SW480 (cell line): ENCODE measurements around the gene RACK1.
"Not testable (repeated sequence)": the region's sequence is repeated elsewhere in the genome, so short reads cannot be mapped to it uniquely, and the experiment has no call there.

Experiments
- DNase-seq: peaks from one replicate; pipeline ENCODE4 v3.0.0-alpha.2; 2016; ENCODE audit warnings: low spot score

Gene RACK1

DNA sequence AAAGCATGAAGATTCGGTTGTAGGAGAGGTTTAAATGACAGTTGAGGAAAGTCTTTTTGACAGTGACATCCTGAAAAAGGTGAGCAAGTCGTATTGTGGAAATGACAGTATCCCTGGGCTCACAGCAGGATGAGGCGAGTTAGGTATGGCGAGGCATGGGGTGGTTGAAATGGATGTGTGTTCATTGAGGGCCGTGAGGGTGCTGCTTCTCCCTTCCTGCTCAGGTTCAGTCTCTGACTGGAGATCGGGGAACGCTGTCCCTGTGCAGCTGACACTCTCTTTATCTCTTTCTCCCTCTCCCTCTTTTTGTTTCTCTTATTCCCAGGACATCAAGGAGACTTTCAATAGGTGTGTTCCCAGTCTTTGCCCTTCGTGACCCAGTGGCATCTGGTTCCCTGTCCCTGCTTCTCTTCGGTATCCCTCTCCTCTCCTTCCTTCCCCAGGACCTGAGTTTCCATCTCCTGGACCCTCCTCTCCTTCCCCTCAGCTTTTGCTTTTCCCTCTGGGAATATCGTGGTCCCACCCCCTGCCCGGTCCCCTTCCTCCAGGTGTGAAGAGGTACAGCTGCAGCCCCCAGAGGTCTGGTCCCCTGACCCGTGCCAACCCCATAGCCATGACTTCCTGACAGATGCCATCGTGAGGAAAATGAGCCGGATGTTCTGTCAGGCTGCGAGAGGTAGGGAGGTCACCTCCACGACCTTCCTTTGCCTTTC, 10.5 kb downstream of the RACK1 start:
- no peak for DNase-seq

DNA sequence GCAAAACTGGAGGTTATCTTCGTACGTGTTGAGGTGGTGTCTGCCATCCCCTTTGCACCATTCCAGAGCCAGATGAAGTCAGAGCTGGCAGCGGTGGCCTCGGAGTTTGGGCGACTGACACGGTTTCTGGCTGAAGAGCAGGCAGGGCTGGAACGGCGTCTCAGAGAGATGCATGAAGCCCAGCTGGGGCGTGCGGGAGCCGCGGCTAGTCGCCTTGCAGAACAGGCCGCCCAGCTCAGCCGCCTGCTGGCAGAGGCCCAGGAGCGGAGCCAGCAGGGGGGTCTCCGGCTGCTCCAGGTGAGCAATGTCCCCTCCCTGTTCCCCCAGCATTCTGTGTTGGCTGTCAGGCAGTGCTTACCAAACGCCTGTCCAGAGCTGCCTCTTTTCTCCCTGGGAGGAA, 11.1 kb downstream of the RACK1 start:
- no peak for DNase-seq

DNA sequence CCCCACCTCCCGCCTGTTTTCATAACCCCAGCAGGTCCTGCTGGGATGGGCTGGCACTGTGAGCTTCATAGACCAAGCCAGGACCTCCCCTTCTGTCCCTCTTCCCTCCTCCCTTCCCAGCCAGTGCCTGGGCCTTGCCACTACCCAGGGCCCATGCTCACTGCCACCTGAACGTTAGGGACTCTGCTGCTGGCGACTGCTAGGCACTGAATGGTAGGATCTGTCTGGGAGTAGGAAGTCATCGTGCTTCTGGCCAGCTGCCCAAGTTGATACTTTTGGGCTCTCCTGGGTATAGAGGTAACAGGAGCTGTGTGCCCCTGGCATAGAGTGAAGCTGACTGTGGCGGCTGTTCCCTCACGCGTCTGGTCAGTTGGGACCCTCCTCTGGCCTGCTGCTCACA, 12.3 kb downstream of the RACK1 start:
- no peak for DNase-seq

DNA sequence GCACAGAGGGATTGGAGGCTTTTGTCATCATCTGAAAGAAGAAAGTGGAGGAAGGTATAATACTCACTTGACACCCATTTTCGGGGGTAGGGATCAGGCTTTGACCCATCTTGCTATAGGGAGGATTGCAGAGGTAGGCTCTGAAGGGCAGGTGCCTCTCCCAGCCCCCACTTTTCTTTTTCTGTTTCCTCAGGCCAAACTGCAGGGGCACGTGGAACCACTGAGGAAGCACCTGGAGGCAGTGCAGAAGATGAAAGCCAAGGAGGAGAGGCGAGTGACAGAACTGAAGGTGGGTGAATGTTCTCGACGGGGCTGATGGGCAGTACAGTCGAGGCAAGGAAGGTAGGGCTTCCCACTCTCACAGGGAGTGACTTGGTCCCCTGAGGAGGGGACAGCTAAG, 13.2 kb downstream of the RACK1 start:
- DNase-seq = no peak

DNA sequence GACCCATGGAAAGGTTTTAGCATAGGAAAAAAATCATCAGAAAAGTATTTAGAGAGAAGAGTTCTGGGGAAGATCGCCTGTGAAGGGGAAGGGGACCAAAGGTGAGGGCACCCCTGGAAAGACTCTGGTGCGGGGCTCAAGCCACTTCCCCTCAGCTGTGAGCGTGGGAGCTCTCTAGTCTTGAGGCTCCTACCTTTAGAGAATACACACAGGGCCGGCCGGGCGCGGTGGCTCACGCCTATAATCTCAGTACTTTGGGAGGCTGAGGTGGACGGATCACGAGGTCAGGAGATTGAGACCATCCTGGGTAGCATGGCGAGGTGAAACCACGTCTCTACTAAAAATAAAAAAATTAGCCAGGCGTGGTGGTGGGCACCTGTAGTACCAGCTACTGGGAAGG, 13.7 kb downstream of the RACK1 start:
- DNase-seq = no peak

DNA sequence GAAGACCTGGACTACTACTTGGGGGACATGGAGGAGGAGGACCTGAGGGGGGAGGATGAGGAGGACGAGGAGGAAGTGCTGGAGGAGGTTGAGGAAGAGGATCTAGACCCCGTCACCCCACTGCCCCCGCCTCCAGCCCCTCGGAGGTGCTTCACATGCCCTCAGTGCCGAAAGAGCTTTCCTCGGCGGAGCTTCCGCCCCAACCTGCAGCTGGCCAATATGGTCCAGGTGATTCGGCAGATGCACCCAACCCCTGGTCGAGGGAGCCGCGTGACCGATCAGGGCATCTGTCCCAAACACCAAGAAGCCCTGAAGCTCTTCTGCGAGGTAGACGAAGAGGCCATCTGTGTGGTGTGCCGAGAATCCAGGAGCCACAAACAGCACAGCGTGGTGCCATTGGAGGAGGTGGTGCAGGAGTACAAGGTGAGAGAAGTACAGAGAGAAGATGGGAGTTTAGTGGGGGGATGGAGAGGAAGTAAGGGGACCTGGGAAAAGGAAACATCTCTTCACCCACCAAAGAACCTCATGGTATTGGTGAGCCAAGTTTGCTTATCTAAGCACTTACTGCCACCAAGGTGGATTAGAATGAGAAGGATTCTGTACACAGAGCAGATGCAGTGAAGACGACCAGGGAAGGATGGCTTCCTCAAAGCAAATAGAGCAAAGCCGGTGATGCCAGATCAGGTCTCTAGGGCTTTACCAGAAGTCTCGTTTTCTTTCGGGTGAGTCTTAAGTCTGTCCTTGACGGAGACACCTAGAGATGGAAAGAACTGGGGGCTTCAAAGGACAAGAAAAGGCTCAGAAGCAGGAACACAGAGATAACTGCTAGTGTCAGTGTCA, 19.1 kb downstream of the RACK1 start:
- DNase-seq = no peak

DNA sequence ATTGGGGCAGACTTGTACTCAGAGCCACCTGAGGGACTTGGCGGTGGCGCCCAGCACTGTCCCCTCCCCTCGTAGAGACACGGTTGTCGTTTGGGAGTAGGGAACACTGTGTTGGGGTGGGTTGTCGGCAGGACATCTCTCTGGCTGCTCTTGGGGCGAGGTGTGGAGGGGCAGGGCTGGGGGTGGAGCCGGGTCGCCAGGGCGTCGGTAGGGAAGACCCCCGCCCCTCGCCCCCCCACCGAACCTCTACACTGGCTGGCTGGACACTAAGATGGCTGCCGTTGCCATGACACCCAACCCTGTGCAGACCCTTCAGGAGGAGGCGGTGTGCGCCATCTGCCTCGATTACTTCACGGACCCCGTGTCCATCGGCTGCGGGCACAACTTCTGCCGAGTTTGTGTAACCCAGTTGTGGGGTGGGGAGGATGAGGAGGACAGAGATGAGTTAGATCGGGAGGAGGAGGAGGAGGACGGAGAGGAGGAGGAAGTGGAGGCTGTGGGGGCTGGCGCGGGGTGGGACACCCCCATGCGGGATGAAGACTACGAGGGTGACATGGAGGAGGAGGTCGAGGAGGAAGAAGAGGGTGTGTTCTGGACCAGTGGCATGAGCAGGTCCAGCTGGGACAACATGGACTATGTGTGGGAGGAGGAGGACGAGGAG, 19.8 kb downstream of the RACK1 start:
- DNase-seq = no peak

DNA sequence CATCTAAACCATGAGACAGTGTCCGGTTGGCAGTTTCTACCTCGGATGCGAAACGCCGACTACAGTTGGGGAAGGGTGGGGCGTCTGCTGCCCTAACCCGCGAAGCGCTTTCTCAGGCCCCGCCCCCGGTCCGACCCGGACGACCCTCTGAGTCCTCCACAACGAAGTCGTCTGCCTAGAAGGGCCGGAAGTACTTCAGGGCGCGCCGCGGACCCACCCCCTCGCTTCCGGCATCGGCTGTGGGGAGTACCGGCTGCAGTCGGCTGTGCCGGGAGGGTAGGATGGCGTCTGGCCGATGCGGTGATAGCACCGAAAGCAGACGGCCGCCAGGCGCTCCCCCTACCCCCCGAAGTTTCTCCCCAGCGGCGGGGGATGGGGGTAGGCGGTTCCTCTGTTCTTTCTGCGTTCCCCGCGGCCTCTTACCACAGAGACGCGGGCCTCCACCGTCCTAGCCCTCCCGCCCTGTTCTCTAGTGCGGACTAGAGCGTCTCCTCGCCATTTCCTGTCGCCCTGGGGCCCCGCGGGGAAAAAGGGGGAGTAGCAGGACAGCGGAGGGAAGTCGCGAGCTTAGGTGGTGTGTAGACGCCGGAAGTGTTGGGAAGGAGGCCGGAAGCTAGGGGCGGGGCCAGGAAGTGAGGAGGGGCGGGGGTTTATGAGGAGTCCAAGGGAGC, 20.5 kb downstream of the RACK1 start, which contains the start of gene TRIM41:
Gene TRIM41 (plus strand): TSS at position 224 of the 671 bp plus-strand sequence. CDS start 719 bp downstream, outside the sequence.
- peak; percentile 100 for DNase-seq

DNA sequence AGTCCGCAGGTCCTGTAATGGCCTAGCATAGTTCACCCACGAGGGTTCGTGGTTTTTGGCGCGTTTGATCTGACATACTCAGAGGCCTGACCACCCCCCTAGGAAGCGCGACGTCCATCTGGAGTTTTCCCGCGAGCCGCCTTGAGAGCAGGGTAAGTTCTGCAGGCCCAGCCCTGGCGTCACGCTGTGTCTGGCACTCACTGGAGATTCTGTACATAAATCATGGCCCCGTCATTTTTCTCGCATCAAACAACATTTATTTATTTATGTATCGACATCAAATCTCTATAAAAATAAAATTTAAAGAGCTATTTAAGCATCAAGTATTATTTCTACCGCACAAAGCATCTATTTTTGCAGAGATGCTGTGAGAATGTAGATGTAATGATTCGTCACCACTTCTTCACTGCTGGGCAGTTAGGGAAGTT, 21.1 kb downstream of the RACK1 start:
- DNase-seq = peak; percentile 70

DNA sequence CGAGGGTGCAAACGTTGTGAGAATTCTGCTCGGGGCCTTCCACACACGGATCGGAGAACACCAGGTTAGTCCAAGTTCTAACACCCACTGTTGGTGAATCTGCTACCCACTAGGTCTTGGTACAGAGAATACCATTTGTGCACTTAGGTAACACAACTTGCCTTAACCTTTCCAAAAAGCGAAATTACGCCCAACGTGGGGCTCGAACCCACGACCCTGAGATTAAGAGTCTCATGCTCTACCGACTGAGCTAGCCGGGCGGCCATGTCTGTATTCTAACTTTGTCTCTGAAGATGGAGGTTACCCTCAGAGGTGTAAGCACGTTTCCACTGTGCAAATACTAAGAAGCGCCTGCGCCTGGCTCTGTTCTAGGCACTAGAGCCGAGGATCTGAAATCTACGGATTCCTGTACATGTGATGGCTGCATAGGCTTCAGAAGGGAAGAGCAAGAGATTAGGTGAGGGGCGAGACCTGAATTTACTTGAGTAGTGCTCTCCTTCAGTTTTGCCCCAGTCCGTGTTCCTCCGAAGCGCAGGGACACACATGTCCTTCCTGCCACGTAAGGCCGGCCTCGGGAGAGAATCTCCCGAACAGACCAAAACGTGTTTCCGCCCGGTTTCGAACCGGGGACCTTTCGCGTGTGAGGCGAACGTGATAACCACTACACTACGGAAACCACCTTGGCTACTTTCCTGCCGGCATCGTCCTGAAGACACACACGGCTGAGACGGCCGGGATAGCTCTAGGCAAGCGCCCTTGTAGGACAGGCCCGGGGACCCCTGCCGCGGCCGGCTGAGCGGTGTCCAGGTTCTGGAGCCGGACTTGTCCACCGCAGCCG, 21.7 kb downstream of the RACK1 start:
- peak; percentile 97 for DNase-seq

DNA sequence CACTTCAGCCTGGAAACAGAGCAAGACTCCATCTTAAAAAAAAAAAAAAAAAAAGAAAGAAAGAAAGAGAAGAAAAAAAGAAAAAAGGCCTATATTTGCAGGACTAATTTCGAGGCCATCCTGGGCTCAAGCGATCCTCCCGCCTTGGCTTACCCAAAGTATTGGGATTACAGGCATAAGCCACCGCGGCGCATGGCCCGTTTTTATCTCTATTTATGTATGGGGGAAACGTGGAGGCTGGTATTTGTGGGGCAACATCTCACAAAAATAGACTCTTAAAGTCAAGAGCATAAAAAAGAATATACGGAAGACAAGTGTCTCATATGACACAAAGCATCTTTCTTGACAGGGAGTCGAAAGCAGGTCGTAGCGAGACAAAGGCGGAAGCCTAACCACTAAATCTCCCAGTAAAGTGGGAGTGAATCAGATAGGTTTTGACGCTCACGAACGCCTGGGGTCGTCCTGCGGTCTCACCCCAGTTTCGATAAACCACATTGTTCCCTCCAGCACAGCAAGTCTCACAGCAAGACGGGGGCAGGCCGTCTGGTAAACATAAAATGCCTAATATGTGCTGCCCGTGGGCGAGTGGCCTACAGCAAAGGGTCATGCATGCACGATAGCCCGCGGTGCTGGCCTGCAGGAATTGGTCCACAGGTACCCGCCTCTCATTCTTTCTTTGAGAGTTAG, 22.5 kb downstream of the RACK1 start:
- no peak for DNase-seq

DNA sequence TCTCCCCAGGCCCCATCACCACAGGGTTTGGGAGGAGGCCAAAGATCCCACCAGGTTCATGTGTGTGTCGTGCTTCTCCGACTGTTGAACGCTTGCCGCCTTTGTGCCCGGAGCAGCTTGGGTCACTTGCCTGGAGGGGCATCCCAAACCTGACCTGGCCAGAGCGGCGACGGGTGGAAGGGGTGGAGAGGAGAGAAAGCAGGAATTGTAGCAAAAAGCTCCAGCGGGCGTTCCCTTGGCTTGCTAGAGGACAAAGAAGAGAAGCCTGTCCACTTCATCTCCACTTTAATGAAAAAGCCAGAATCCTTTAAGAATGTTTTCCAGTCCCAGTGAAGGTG, 23.6 kb downstream of the RACK1 start:
- no peak for DNase-seq

DNA sequence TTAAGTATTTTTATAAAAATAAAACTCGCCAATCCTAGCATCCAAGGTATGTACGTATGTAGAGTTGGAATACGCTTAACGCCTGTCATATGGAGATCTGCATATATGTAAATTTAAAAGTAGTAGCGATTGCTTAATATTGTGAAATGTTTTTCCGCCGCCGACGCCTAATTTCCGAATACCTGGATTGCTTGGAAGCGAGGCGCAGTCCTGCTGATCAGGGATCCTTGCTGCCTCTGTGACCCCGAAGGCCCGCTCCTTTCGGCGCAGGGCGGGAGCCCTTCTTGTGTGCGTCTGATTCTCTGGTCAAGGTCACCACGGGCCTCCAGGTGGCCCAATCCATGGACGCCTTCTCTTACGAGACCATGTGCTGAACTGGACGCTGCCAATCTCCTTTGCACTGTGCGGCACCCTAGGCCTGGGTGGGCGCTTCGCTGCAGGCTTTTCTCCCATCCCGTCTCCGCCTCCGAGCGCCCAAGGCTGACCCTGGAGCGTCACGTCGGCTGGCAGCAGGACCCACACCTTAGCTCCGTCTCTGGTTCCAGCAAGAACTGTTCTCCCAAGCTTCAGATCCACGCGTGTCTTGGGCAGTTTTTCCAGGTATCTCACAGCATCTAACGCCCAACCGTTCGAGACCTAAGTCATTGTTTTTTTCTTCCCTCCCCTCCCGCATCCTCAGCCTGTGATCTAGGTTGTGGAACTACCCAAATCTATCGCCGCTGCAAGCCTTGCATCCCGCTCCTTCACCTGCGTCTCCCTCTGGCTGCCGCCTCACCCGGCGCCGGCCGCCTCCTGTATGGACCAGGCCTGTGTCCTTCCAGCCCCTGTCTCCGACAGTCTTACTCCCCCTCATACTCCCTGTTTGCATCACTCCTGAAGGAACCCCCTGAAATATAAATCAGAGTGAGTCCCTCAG, 24.2 kb downstream of the RACK1 start:
- DNase-seq = no peak

DNA sequence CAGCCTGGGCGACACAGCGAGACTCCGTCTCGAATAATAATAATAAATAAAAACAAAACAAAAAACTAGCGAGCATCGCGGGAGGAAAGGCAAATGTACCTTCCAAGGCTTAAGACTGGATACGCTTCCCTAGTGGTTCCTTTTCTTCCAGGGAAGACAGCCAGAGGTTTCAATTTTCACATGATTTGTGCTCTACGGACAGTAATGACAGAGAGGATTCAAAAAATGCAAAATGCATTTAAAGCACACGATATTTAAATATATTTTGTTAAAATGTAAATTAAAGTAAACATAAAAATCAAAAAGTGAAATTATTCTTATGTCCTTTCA, 24.9 kb downstream of the RACK1 start:
- DNase-seq = no peak

DNA sequence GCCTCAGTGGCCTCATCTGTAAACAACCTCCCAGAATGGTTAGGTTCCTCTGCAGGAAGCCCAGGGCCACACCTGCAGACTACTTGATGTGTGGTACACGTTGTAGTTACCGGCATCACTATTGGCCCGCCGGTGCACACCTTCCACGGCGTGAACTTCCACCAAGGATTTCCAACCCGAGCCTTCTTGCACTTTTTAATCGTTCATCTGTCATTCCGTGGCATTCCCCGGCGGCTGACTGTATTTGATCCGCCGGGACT, 26.0 kb downstream of the RACK1 start:
- no peak for DNase-seq

DNA sequence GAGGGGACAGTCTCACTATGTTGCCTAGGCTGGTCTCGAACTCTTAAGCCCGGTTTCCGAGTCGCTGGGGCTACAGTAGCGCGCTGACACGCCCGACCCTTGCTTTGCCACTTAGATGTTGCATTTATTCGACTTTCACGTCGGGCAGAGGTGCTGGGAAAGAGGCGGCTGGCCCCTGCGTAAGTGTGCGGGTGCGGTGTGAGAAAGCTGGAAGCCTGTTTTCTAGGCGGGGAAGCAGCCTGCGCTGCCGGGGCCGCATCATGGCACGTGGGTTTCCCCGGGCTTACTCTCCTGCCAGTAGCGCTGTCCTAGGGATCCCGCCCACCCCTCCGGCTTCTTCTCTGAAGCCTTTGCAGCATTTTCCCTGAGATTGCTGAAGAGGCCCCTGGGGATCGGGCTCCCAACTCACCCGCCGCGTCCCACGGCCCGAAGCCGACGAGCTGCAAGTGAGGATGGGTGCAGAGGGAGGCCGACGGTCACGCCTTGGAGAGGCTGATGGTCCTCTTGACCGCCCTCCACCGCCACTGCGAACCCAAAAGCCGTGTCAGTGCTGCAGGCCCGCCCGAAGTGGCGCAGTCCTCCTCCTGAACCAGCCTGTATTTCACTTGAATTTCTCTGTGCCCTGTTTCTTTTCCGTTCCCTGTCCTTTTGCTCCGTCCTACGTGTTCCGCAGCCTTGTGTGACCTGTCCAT, 26.4 kb downstream of the RACK1 start:
- DNase-seq = peak; percentile 86

DNA sequence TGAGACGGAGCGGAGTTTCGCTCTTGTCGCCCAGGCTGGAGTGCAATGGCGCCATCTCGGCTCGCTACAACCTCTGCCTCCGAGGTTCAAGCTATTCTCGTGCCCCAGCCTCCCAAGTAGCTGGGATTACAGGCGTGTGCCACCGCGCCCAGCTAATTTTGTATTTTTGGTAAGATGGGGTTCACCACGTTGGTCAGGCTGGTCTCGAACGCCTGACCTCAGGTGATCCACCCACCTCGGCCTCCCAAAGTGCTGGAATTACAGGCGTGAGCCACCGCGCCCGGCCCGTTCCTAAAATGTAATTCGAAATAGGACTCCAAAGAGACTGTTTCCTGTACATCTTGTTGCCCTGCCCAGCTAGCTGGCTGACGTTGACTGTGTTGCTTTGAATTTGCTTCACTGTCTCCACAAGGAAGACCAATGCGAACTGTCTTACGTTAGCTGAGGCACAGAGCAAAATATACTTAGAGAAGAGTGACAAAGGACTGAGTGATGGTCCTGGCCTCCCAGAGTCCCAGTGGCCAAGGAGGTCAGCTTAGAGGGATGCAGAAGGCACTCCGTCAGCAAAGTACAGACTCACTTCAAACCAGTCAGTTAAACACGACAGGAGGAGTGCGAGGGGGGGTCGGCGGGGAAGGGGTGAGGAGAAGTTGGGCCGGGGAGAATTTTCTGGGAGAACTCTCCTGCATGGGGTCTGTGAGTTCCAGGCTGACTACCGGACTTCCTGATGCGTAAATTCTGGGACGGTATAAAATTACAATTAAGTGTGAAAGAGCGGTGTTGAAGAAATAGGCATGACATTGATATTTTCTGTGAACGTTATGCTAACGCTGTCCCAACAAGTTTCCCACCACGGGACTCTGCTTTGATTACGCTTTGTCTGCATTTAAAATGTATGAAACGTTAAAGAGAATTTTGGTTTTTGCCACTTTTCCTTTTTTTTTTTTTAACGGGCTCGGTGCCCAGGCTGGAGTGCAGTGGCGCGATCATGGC, 27.4 kb downstream of the RACK1 start:
- DNase-seq = peak; percentile 48

DNA sequence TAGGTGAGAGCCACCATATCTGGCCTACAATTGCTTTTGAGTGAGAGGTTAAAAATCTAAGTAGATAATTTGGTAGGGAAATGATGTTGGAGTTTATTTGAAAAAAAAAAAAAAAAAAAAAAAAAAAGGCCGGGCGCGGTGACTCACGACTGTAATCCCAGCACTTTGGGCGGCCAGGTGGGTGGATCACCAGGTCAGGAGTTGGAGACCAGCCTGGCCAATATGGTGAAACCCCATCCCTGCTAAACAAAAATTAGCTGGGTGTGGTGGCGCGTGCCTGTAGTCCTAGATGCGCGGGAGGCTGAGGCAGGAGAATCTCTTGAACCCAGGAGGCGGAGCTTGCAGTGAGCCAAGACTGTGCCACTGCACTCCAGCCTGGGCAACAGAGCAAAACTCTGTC, 29.5 kb downstream of the RACK1 start:
- not testable (repeated sequence) for DNase-seq
